NCI-H2029 (cell line): ENCODE measurements around the gene ZFP64.
"Not testable (repeated sequence)": the region's sequence is repeated elsewhere in the genome, so short reads cannot be mapped to it uniquely, and the experiment has no call there.

Experiments used
- DNase-seq: peaks from one replicate; lab custom pipeline; 2025; lab: John Stamatoyannopoulos, UW

ZFP64 gene

DNA sequence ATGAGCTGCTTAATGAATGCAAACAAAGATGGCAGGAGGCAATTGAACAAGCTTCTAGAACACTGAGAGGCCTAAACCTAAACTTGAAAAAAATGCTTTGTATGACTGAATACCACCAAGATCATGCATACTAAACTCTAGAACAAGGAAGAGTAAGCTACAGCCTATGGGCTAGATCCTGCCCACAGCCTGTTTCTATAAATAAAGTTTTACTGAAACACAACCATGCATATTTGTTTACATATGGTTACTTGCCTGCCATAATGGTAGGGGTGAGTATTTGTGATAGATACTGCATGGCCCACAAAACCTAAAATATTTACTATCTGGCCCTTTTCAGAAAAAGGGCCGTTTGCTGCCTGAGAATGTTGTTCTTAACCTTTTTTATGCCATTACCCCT, 37.0 kb downstream of the ZFP64 start:
- DNase-seq: no peak

- DNase-seq: no peak
Observed at GRCh38 chr20:52153896-52154295, 37.7 kb downstream of the ZFP64 start.

GRCh38 chr20:52152921-52153320, 38.7 kb downstream of the ZFP64 start:
- DNase-seq: no peak

- DNase-seq: no peak
Observed at GRCh38 chr20:52152416-52152815, 39.2 kb downstream of the ZFP64 start.

DNA sequence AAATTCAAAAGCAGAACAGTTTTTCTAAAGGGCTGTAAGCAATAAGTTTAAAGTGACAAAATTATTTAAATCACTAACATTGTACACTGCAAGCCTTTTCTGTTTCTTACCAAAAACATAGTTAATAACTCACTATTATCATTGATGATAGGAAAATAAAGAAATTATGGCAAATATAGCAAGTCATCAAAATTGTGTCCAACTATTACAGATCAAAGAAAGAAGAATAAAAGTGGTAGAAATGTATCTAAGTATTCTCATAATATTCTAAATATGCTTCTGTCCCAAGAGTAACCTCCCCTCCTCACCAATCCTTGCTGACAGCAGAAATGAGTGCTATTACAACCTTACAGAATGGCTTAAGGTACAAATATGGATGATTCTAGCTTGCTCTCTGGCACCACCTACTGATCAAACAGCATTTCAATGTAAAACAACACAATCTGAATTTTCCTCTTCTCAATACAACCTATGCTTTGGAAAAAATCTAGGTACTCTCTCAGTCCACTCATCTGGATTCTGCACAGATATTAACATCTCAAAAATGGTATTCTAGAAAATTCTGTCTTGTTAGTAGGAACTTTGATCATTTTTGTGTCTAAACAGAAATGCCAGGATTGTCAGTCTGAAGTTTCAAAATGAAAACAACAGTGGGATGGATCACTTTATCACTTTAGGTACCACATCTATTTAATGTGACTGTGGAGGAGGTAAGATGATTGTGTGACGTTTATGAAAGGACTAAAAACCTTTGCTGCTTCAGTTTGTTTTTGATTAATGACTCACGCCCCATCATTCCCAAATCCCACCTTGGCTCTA, 40.9 kb downstream of the ZFP64 start:
- DNase-seq: peak; percentile 21

- no peak for DNase-seq
Observed at GRCh38 chr20:52145587-52145986, 46.0 kb downstream of the ZFP64 start.

DNA sequence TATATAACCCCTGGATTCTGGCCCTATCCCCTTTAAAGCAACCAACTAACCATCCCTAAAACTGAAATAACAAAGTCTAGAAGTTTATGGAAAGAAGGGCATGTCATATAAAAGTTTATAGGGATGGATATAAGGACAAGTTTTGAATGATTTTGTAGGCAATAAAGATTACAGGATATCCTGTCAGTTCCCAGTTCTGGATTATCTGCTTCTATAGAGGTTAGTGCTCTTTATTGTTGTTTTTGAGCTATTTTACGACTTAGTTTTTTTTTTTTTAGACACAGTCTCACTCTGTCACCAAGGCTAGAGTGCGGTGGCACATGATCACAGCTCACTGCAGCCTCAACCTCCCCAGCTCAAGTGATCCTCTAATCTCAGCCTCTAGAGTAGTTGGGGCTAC, 48.3 kb downstream of the ZFP64 start:
- no peak for DNase-seq

DNA sequence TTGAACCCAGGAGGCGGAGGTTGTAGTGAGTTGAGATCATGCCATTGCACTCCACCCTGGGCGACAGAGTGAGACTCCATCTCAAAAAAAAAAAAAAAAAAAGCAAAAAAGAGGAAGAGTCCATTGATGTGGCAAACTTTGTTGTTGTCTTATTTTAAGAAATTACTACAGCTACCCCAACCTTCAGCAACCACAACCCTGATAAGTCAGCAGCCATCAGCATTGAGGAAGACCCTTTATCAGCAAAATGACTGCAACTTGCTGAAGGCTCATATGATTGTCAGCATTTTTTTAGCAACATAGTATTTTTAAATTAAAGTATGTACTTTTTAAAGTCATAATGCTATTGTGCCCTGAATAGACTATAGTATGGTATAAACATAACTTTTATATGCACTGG, 48.8 kb downstream of the ZFP64 start:
- no peak for DNase-seq

DNA sequence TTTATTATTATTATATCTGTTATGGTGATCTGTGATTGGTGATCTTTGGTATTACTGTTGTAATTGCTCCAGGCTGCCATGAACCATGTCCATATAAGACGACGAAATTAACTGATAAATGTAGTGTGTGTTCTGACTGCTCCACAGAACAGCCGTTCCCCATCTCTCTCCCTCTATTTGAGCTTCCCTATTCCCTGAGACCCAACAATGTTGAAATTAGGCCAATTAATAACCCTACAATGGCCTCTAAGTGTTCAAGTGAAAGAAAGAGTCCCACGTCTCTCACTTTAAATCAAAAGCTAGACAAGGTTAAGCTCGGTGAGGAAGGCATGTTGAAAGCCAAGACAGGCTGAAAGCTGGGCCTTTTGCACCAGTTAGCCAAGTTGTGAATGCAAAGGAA, 51.6 kb downstream of the ZFP64 start:
- DNase-seq: no peak

- no peak for DNase-seq
Observed at GRCh38 chr20:52137850-52138249, 53.7 kb downstream of the ZFP64 start.

DNA sequence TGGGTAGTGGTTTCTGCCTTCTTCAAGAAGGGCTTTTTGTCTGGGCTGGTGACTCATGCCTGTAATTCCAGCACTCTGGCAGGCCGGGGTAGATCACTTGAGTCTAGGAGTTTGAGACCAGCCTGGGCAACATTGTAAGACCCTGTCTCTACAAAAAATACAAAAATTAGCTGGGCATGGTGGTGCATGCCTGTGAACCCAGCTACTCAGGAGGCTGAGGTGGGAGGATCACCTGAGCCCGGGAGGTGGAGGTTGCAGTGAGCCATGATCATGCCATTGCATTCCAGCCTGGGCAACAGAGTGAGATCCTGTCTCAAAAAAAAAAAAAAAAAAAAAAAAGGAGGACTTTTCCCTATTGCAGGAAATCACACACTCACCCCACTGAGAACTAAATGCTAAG, 57.9 kb downstream of the ZFP64 start:
- not testable (repeated sequence) for DNase-seq

DNA sequence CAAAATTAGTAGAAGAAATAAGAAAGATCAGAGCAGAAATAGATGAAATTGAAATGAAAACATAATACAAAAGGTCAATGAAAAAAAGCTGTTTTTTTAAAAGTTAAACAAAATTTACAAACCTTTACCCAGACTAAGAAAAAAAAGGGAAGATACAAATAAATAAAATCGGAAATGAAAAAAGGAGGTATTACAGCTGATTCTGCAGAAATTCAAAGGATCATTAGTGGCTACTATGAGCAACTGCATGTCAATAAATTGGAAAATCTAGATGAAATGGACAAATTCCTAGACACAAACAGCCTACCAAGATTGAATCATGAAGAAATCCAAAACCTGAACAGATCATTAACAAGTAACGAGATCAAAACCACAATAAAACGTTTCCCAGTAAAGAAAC, 59.2 kb downstream of the ZFP64 start:
- DNase-seq: no peak

GRCh38 chr20:52131048-52131643, 60.4 kb downstream of the ZFP64 start:
- no peak for DNase-seq

- no peak for DNase-seq
Observed at GRCh38 chr20:52130406-52130805, 61.2 kb downstream of the ZFP64 start.

DNA sequence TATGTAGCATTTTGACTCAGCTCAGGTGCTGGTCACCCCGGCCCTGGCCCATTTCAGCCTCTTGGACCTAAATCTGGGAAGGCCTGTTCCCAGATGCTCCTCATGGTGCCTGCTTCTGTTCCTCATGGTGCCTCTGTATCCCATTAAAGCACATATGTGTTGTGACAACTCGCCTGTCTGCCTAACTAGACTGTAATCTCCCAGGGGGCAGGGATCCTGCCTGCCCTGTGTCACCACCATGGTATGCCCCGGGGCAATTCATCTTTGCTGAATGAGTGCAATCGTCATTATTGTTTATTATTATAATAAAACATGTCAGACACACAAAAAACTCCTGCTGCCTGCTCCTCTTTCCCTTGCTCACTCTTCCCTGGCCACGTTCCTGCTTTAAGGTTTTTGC, 62.0 kb downstream of the ZFP64 start:
- no peak for DNase-seq

GRCh38 chr20:52127309-52127708, 64.3 kb downstream of the ZFP64 start:
- no peak for DNase-seq

- DNase-seq: no peak
Observed at GRCh38 chr20:52124821-52125220, 66.8 kb downstream of the ZFP64 start.

DNA sequence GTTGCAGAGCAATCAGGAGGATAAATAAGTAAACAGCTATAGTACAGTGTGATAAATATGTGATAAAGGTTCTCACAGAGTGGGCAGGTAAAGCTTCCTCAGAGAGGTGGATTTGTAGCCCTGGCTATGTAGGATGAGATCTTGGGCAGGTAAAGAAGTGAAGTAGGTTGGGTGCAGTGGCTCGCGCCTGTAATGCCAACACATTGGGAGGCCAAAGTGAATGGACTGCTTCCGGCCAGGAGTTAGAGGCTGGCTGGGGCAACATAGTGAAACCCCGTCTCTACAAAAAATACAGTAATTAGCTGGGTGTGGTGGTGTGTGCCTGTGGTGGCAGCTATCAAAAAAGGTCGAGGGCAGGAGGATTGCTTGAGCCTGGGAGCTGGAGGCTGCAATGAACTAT, 72.9 kb downstream of the ZFP64 start:
- no peak for DNase-seq

GRCh38 chr20:52118016-52118623, 73.5 kb downstream of the ZFP64 start:
- DNase-seq: no peak

DNA sequence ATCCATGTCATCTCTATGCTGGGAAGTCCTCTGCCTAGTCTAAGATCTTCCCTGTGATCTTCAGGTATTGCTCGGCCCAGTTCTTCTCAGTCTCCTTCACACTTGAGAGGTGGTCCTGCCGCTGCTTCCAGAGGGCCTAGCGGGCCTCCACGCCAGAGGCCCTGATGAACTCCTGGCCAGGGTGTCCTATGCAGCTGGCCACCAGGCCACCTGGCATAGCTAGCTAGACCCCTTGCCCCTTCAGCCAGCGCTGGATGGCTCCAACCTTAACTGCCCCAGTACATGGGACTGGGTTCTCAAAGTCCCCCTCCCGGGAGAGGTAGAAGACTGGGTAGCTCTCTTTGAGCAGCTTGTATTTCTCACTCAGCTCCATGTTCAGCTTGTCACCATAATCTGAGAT, 81.1 kb downstream of the ZFP64 start:
- DNase-seq: no peak

- DNase-seq: no peak
Observed at GRCh38 chr20:52105442-52106422, 85.8 kb downstream of the ZFP64 start.
